Stimulated activated CD4-positive, alpha-beta T cell treated with anti-CD3 and anti-CD28 coated beads, TNF-alpha, amount 100 ng/mL, for 4 hours (primary cell): ENCODE measurements around the gene CDK10.
A peak's percentile ranks its signal among the peaks of the same experiment; 100 is the strongest.

Experiments
- DNase-seq, 3 experiments: peaks; one replicate each; pipeline ENCODE4 v3.0.0-alpha.2; 2020; ENCODE audit warnings: low read depth in 3 of 3

The CDK10 gene

DNA sequence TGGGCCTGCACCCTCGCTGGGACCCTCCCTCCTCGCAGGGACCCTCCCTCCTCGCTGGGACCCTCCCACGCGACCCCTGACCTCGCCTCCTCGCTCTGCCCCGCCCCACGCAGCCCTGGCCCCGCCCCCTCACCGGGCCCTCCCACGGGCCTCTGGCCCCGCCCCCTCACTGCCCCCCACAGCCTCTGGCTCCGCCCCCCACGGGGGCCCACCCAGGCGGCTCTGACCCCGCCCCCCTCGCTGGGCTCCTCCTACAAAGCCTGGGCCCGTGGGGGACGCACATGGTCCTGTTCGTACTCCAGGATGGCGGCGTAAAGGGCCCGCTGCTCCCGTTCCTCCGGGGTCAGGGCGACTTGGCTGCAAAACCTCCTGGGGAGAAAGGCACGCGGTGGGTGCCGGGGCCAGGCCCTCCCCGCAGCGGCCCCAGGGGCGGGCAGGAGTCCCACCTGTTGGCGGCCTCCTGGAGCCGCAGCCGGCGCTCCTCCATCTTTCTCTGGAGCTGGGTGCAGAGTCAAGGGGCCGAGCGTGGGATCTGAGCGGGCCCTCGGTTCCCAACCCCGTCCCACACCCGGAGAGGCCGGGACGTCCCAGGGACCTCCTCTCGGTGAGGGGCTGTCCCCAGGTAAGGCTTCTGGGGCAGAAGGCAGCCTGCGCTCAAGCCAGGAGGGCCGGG is 25.2 kb downstream of the CDK10 start:
- peak; percentile 47 to 80 (median 66) for DNase-seq

DNA sequence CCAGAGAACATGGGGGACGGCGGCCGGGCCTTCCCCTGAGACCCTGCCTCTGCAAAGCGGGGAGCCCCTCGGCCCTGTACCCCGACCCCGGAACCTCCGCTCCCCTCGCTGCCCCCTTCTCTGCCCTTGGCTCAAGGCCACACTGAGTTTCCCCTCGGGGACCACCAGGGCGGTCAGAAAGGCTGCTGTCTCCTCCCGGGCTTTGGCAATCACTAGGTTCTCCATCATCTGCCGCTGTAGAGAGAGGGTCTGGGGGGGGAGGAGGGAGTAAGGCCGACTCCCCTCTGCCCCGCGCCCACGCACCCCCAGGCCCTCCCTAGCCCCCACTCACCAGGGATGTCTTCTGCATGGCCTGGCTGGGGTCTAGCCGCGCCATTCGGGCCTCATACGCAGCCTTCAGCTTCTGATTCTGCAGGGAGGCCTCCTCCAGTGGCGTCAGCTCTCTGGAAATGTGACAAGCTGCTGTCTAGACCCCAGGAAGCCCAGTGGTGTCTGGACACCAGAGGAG is 25.8 kb downstream of the CDK10 start:
- DNase-seq = no peak

DNA sequence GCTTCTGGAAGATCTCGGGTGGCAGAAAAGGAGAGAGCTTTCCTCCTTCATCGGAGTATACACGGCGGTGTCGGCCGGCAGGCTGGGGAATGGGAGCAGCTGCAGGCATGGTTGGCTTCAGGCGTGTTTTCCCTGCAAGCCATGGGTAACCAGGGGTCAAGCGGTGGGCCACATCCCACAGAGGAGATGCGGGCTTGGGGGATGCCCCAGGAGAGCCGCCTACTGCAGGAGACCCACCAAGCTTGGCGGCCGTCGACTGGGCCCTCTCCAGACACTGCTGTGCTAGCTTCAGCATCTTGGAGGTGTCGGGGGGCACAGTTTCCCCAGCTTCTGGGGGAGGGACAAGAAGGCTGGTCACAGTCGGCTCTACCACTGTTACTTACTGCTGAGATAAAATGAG is 30.0 kb downstream of the CDK10 start:
- no peak for DNase-seq

DNA sequence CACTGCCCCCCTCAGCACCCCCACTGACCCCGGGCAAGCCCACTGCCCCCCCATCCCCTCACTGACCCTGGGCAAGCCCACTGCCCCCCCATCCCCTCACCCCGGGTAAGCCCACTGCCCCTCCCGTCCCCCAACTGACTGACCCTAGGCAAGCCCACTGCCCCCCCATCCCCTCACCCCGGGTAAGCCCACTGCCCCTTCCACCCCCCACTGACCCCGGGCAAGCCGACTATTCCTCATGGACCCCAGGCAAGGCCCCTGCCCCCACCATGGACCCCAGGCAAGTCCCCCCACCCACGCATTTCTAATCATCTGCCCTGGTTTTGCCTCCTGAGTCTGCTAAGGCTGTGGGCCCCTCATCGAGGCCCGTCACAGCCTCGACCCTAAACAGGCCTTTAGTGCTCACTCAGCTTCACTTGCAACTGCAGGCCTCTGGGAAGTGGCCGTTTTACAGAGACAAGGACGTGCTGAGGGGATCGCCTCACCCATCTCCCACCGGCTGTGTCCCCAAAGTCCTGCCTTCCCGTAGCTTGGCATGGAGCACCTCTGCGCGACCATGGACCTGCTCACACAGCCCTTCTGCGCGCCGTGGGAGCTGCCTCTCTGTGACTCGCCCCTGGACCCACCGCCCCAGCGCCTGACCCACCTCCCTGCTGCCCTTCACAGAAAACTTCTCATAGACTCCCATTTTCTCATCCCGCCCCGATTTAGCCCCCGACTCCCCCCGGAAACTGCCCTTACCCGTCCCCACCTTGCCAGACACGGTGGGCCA is 30.6 kb downstream of the CDK10 start:
- no peak for DNase-seq

DNA sequence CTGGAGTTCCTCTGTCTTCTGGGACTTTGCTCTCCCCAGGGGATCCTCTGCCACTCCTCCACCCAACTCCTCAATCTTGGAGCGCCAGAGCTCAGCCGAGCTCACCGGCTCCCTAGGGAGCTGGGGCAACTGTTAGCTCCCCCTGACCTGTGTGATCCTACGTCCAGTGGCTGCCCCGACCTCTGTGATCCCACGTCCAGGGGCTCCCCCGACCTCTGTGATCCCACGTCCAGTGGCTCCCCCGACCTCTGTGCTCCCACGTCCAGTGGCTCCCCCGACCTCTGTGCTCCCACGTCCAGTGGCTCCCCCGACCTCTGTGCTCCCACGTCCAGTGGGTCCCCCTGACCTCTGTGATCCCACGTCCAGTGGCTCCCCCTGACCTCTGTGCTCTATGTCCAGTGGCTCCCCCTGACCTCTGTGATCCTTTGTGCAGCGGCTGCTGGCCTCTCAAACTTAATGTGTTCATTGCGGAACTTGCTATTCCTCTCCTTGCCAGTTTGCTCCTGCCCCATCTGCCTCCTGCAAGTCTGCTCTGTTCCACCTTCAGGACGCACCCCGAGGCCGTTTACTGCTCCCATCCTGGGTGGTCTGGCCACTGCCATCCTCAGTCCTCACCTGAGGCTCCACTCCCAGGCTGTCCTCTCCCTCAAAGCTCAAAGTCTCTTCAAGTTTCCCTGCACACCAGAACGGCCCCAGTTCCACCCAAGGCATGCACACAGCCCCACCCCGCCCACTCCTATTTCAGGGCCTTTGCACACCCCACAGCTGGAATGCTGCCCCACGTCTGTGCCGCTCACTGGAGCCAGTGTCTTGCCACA is 31.4 kb downstream of the CDK10 start:
- no peak for DNase-seq

DNA sequence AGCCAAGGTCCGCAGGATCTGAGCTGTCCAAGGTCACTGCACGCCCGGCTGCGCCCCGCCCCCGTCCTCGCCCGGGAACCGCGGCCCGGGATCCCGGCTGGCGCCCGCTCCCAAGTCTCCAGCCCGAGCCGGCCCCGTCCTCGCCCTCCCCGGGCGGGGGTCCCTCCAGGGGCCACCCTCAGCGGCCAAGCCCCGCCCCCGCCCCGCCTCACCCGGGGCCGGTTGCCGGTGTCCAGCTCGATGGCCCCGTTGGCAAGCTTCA is 34.0 kb downstream of the CDK10 start:
- no peak for DNase-seq

DNA sequence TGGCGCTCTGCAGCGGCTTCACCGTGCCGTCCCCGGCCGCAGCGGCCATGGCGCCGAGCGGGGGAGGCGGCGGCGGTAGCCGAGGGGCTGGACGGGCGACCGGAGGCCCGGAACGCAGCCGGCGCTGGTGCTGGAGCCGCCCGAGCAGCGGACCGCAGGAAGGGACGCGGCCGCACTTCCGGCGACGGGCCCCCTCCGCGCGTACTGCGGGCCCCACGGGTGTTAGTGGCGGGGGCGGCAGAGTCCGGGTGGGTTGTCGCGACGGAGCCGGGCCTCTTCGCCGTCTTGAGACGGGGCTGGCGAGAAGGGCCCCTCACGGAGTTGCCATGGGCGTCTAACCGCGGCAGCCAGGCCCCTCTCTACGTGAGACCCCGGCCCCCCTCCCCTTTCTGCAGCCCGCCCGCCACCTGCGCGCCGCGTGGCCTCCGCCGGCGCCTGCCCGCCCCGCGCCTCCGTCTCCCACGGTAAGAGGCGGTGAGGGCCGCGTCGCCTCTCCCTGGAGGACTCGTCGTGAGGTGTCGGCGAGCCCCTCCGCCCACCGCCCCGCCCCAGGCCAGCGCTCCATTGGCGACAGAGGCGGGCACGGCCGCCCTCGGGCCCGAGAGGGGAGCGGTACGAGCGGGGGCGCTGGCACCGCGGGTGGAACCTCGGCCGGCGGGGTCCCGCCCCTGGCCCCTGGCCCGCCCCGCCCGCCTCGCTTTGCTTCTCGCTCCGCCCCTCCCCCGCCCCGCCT is 34.5 kb downstream of the CDK10 start, which contains the start of the genes VPS9D1 and ZNF276:
VPS9D1 (minus strand) TSS at position 86 of the 733 bp plus-strand sequence; CDS start at position 49, 37 bp downstream.
ZNF276 (plus strand) TSS at position 725 of the 733 bp plus-strand sequence. CDS start 104 bp downstream, outside the sequence.
- peak; percentile 78 to 85 (median 81) for DNase-seq

DNA sequence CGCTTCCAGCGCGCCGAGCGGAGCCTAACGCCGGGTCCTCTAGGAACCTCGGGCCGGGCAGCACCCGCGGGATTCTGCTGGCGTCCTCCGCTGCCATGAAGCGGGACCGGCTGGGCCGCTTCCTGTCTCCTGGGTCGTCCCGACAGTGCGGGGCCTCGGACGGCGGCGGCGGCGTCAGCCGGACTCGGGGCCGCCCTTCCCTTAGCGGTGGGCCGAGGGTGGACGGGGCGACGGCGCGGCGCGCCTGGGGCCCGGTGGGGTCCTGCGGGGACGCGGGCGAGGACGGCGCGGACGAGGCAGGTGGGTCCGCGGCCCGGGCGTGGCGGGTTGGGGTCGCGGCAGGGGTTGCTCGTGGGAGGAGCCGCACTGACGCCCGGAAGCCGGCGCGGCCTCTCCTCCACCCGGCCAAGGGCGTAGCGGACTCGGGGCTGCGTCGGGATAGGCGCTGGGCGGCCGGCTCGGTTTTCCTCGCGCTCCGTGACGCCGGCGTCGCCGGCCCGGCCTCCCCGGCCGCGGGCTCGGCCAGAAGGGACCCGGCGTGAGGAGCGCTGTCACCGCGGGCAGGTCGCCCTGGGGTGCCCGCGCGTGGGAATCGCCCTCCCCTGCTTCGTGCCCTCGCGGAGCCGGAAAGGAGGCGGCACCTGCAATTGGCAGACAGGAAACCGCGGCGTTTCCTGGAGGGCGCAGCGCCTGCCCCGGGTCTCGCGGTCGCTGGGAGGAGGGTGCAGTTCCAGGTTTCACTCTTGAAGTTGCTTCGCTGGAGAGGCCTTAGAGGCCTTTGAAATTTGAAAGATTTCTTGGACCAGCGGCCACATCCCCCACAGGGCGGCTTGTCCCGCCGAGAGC is 35.3 kb downstream of the CDK10 start:
- peak; percentile 63 to 83 (median 77) for DNase-seq

DNA sequence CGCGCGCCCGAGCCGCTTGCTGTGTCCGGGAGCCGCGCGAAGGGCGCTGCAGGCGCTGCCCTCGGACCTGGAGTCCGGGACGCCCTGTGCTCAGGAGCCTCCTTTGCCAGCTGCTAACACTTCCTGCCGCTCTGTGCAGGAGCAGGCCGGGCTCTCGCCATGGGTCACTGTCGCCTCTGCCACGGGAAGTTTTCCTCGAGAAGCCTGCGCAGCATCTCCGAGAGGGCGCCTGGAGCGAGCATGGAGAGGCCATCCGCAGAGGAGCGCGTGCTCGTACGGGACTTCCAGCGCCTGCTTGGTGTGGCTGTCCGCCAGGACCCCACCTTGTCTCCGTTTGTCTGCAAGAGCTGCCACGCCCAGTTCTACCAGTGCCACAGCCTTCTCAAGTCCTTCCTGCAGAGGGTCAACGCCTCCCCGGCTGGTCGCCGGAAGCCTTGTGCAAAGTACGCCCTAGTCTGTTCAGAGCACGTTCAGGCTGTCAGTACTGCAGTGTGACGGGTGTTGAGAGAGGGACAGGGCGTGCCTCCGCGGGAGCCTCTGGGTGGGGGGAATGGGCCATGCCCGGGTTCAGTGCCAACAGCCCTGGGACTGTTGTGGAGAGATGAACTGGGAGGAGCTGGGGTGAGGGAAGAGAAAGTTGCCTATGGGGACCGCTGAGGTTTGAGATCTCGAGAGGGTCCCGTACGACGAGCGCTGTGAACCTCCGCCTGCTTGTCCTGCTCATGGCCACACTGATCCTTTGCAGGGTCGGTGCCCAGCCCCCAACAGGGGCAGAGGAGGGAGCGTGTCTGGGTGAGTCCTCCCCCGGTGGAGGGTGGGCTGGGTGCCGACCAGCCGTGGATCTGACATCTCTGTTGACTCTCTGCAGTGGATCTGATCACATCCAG is 36.1 kb downstream of the CDK10 start:
- peak in 1 of 3 experiments; percentile 45 for DNase-seq

DNA sequence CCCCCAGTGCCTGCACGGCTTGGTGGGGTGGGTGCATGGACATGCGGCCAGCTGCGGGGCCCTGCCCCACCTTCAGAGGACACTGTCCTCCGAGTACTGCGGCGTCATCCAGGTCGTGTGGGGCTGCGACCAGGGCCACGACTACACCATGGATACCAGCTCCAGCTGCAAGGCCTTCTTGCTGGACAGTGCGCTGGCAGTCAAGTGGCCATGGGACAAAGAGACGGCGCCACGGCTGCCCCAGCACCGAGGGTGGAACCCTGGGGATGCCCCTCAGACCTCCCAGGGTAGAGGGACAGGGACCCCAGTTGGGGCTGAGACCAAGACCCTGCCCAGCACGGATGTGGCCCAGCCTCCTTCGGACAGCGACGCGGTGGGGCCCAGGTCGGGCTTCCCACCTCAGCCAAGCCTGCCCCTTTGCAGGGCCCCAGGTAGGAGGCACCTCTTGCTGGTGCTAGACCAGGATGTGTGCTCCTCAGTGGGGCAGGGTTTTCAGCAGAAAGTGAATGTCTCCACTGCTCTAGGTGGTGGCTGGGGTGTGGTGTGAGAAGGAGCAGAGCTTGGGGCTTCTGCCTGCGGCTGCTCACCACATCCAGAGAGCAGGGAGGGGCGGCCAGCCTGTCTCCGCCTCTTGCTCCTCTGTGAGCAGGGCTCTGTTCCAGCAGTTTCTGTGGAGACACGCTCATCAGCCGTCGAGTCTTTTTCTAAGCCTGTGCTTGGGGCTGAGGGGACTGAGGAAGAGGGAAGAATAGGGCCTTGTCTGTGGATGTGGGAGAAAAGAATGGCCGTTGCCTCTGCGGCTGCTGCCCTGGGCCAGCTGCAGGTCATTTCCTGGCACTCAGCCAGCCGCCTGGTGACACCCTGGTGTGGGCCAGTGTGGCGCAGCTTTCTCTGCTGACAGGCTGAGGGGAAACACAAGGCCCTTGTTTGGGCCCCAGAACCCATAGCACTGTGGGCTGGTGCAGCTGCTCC is 37.1 kb downstream of the CDK10 start:
- DNase-seq = peak in 1 of 3 experiments; percentile 43

DNA sequence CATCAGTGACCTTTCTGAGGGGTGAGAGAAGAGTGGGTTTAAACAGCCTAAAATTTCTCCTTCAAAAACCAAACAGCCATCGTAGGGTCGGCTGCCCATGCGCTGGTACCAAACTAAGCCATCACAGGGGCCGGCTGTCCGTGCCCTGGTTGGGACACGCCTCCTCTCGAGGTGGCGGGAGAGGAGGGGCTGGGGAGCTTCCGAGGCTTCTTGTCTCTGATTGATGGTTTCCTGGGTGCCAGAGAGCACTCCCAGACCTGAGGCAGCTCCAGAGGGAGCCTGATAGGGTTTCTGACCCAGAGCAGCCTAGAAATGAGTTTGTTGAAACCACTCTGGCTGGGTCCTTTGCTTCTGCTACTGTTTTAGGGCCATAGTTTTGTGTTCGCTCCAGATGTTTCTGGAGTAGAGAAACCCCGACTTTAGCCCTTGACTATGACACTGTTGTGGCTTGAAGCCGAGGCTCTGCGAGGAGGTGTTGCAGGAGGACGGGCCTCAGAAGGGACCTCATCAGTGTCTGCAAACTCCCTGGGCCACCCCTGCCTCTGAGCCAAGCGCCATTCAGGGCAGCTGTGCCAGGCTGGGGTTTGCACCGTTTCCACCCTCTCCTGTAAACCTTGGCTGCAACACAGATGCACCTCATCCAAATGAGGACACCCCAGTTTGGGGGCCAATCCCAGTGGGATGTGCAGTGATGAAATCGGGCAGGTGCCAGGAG is 41.1 kb downstream of the CDK10 start:
- DNase-seq = no peak

DNA sequence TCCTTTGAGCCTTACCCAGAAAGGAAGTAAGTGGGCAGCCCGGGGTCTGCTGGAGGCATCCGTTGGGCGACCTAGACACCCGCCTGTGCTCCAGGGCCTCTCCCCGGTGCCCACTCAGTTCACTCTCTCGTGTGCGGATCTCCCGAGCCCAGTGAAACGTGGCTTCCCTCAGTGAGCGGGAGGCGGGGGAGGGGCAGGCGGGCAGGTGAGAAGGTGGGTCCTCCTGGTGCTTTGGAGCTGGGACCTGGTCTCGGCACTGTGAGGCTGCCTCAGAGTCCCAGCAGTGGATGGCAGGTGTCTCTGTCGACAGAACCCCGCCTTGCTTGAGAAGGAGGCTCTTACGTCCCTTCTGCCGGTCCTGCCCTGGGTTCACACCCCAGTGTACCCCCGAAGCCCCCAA is 42.8 kb downstream of the CDK10 start:
- DNase-seq = no peak

DNA sequence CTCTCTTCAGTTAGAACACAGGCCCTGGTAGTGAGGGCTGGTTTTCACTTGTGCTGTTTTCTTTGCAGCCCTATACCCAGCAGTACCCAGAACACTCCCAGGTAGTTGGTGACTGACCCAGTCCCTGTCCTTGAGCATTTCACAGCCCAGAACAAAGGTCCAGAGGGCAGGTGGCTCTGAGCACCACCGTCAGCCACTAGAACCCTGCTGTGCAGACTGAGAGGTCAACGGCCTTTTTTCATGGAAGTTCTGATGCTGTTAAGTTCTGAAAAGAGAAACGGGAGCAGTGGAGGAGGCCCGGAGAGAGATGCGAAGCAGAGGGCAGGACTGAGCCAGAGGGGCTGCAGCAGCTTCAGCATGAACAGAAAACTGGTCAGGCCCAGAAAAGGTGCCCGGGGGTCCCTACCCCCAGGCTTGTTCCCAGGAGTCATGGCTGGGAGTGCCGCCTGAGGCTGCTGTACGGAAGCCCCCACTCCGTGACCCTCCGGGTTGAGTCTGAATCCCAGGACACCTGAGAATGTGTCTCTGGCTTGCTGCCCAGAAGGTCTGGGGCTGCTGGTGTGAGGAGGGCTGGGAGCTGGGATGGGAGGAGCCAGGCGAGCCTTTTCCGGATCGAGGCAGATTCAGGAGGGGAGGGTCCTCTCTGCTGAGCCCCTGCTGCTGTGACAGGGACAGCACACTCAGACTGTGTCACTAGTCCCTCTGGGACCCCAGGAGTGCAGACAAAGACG is 43.5 kb downstream of the CDK10 start:
- DNase-seq = no peak

DNA sequence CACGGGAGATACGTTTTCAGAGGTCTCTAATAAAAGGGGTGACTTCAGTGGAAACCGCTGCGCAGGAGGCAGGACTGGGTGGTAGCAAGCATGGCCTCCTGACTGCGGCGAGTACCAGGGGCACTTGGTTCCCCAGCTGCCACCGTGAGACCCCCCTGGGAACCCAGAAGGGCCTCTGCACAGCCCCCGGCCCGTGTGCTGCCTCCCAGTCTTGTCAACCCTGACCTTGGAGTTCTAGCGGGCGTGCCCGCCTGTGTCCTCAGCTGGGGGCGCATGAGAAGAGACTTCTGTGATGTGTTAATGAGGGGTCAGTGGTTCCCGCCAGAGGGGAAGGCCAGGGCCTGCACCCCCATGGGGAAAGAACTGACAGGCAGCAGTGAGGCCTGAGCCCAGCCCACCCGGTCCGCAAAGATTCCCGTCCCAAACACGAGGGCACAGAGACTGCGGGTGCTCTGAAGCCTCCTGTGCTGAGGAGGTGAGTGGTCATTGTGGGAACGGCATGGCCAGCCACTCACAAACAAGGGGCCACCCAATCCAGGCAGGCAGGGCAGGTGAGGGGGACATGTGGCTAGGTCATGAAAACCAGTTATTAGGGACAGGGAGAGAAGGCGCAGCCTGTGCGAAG is 44.2 kb downstream of the CDK10 start:
- no peak for DNase-seq

DNA sequence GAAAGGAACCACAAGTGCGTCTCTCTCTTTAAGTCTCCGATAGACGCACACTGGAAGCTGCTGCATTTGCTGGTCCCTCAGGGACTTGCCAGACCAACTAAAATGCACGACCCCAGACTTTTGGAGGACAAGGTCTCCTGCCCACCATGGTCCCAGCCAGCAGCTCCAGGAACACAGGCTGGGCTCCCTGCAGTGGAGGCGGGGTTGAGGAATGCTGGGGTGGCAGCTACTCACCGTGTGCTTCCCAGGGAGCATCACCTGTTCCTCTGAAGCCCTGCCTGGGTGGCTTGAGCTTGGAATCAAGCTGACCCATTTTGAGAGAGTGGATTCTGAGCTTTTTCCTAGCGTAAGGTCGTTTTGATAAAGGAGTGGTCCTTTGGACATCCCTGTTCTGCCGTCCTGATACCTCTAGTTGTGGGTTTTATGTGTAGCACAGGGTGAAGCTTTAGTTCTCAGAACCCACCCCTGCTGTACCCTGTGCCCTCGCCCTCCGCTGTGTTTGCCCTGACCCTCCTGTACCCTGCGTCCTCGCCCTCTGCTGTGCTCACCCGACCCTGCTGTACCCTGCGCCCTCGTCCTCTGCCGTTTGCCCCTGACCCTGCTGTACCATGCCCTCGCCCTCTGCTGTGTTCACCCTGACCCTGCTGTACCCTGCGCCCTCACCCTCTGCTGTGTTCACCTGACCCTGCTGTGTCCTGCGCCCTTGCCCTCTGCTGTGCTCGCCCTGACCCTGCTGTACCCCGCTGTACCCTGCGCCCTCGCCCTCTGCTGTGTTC is 45.8 kb downstream of the CDK10 start:
- no peak for DNase-seq

DNA sequence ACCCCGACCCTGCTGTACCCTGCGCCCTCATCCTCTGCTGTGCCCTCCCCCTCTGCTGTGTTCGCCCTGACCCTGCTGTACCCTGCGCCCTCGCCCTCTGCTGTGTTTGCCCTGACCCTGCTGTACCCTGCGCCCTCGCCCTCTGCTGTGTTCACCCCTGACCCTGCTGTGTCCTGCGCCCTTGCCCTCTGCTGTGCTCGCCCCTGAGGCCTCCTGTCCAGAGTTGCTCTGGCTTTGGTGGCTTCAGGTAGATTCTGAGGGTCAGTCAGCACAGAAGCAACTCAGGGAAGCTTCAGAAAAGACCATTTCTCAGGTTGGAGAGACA is 46.4 kb downstream of the CDK10 start:
- DNase-seq = no peak
